ENCODE measurements around the gene MPHOSPH9. TPM values are rescaled to one million over a fixed set of nuclear protein-coding genes. Genes with fewer than 3 reads are reported as not detected.
A peak's percentile ranks its signal among the peaks of the same experiment; 100 is the strongest.

The MPHOSPH9 gene
- total and polyA plus RNA-seq, 2 of the 13 experiments (the other 11 are each of a cell fraction or from before 2014, with no cell fraction given) = 20.3 to 63.4 TPM

- TF ChIP-seq E2F2 (CRISPR knock-in tag; IDR thresholded peaks at IDR 0.05; ENCODE audit: borderline replicate concordance) (no peak), STAG1 (CRISPR knock-in tag; IDR thresholded peaks at IDR 0.05) (peak; percentile 88), SALL1 (CRISPR knock-in tag; IDR thresholded peaks at IDR 0.05) (peak; percentile 23; the same call in 1 of the 2 replicates), SNAPC2 (CRISPR knock-in tag; IDR thresholded peaks at IDR 0.05) (no peak), KLF15 (CRISPR knock-in tag; IDR thresholded peaks at IDR 0.05; ENCODE audit: borderline replicate concordance) (no peak), IKZF1 (IDR thresholded peaks at IDR 0.05) (no peak), ZNF460 (CRISPR knock-in tag; IDR thresholded peaks at IDR 0.05; ENCODE audit: borderline replicate concordance) (peak; percentile 81; the same call in 1 of the 2 replicates), ZNF788 (CRISPR knock-in tag; IDR thresholded peaks at IDR 0.05; ENCODE audit: borderline replicate concordance) (no peak), ZNF326 (CRISPR knock-in tag; IDR thresholded peaks at IDR 0.05; ENCODE audit: borderline replicate concordance) (no peak), SNAPC5 (CRISPR knock-in tag; IDR thresholded peaks at IDR 0.05; ENCODE audit: borderline replicate concordance) (no peak), SMC3 (IDR thresholded peaks at IDR 0.05; ENCODE audit: low read length) (peak; percentile 54), ATF7-NPFF (CRISPR knock-in tag; IDR thresholded peaks at IDR 0.05; ENCODE audit: low read depth) (no peak), BCL3 (CRISPR knock-in tag; IDR thresholded peaks at IDR 0.05) (no peak), REPIN1 (CRISPR knock-in tag; IDR thresholded peaks at IDR 0.05; ENCODE audit: borderline replicate concordance, low read depth) (peak; percentile 42; the same call in 1 of the 2 replicates), PRDM4 (CRISPR knock-in tag; IDR thresholded peaks at IDR 0.05; ENCODE audit: borderline replicate concordance) (no peak), FOXC1 (CRISPR knock-in tag; IDR thresholded peaks at IDR 0.05; ENCODE audit: borderline replicate concordance) (no peak), SPEN (CRISPR knock-in tag; IDR thresholded peaks at IDR 0.05; ENCODE audit: low read depth) (no peak), MAX (IDR thresholded peaks at IDR 0.05) (no peak), SKIL (CRISPR knock-in tag; IDR thresholded peaks at IDR 0.05; ENCODE audit: borderline replicate concordance) (no peak)
These were observed 4.8 kb upstream of the MPHOSPH9 start (continued) for GRCh38 chr12:123237646-123238329.
